HG02852 (cell line): Measurements from ENCODE around the gene C3orf49.

Source experiments
- ATAC-seq: cut with Tn5 transposase; IDR thresholded peaks from one replicate; pipeline ENCODE4 v1.9.1; 2021; ENCODE audit warnings: mild to moderate bottlenecking, moderate library complexity; ENCODE audit not compliant: unreplicated experiment

C3orf49 gene

DNA sequence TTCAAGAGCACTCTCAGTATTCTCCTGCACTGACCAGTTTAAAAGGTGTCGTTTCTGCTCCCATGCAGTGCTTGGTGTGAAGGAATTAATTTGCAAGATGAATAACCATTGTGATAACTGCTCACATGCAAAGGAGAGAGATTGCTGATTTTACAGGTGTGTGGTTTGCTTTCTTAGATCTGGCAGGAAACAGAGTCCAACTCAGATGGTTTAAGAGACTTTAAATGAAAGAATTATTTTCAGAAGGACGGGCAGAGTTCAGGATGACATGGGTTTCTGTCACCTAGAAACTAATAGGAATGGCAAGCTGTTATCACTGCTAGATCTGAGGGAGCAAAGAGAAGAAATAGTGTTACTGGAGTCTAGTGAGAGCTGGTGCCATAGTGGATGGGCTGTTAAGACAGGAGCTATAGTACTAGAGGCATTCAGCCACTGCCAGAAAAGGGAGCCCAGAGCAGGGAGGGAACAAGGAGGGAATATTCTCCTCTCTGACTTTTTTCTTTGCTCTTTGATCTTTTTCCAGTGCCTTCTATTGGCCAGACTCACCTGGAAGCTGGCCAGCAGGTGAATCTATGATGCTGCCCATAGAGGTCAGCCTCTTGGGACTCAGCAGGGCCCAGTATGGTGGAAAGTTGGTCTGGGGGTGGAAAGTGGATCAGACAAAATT, 59.4 kb downstream of the C3orf49 start:
- ATAC-seq, result no peak

DNA sequence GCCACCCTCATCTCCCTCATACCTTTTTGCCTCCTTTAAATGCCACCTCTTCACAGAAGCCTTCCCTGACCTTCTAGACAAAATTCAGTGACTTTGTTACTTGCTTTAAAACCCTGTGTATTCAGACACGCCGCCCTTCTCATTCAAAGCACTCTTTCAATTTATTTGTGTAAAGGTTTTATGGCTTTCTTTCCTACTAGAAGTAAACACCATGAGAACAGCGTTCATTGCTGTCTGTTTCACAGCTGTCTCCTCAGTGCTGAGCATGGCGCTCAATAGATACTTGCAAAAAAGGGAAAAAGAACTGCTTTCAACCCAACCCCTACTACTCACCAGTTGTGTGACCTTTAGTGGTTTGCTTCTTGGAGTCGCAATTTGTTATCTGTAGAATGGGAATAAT, 61.6 kb downstream of the C3orf49 start:
- no peak for ATAC-seq

DNA sequence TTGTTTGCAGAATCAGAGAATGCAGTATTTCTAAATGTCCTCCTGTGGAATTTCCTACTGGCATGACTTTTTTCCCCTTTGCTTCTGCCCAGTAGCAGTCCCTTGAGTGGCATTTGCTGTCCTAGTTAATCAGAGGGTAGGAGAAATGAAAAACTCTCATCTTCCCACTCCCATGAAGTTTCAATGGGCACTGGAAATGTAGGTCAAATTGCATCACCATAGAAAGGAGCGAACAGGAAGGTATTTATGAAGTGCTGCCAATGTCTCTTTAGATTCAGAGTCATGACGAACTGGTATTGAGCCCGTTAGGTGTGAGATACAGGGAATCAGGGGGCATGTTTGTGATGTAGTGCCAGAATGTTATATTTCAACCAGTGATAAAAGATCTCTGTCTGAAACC, 67.8 kb downstream of the C3orf49 start:
- ATAC-seq, result no peak

DNA sequence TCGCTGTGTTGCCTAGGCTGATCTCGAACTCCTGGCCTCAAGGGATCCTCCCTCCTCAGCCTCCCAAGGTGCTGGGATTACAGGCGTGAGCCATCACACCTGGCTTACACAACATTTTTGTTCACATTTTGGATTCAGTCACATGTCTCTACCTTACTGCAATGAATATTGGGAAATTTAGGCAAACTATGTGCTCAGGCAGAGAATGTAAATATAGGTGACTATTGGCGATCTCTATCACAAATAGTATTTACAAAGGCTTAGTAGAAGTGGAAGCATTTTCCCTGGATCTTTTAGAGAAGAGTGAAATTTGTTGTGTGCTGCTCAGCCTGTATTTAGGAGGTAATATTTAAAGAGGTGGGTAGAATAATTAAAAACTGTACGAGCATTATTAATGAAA, 72.4 kb downstream of the C3orf49 start:
- no peak for ATAC-seq

DNA sequence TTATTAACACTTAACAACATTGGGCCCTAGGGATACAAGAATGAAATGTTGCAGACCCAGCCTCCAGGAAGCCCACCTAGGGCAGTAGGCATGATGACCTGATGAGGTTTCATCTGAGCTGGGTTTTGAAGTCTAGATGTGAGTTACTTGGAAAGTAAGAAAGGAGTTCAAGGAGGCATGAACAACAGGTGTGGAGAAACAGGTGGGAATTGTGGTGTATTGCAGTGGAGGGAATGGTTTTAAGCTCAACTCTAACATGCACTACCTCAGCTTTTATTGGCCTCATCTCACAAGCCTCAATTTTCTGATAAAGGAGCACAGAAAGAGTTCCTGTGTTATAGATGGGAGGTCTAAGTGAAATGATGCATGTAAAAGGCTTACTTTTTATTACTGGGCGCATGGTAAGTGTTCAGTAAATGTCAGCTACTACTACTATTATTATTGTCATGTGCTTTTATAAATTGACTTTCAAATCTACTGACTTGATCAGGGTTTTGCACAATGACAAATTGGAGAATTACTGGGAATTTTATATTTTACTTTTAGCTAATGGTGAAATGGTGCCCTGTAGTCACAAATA, 73.8 kb downstream of the C3orf49 start:
- no peak for ATAC-seq

DNA sequence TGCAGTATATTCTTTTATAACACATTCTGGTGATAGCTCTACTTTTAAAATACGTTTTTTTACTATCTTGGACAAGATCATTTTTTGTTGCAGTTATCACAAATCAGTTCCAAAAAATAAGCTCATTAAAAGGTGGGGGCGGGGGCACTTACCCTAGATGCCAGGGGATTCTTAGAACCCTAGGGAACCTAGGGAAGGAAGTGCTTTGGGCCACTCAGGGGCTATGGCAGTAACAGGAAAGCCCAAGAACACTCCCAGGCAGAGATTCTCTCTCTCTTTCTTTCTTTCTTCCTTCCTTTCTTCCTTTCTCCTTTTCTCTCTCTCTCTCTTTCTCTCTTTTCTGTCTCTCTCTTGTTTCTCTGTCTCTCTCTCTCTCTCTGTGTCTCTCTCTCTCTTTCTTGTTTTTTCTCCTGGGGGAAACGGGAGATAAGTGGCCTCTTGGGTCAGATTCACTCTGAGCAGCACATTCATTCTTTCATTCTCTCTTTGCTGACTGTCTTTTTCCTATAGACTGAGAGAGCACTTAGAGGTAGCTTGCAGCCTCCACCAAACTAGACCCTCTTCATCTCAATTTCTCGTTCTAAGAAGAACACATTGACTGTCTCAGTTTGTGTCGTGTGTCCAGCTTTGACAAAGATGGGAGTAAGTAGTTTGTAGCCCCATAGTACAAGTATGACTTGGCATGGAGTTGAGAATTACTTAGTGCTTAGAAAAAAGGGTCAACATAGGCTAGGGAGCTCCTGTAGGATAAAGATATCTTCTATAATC, 76.5 kb downstream of the C3orf49 start:
- no peak for ATAC-seq

DNA sequence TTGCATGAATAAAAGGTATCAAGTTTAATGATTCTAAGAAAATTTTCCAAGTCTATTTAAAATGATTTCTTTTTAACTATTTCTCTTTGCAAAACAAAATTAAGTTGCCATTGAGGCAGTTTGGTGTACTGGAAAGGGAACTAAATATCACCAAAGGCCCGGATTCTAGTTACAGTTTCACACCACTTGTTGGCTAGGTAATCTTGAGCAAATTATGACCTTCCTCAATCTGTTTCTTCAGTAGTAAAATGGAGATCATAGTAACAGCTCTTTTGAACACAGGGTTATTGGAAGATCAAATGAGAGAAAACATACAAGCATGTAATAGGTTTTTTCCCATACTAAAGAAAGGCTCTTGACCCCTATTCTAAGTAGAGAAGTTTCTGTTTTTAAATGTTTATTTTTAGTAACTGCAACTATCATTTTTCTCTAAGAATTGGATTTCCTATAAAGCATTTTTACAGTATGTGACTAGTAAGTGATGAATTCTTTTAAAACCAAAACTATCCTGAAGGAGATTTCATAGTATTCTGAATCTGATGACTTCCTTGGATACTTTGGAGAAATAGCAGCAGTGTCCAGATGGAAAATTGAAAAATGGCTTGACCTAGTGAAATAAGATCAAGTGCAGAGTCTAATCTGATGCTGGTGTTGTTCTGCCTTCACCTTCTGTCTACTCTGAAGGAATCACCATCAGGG, 77.4 kb downstream of the C3orf49 start:
- ATAC-seq, result peak; percentile 68
